Measurements from ENCODE around the gene AMH. TPM values are rescaled to one million over a fixed set of nuclear protein-coding genes. Genes with fewer than 3 reads are reported as not detected.
"Not testable (repeated sequence)": the region's sequence is repeated elsewhere in the genome, so short reads cannot be mapped to it uniquely, and the experiment has no call there.

AMH gene
- total RNA-seq, 2 experiments from 2014 or later, result 10.3 to 12.1 TPM

- Mint-ChIP-seq H3K4me3 (no peak overlapping the region), H3K36me3 (ENCODE audit: low read depth) (peaks cover 35% of the 10 kb centered on the region), H3K4me1 (ENCODE audit: low read depth) (peaks cover 38% of the 10 kb centered on the region), H3K9me3 (ENCODE audit: insufficient read depth) (no peaks in the 10 kb centered on the region), H3K27ac (no peak overlapping the region), H3K27me3 (ENCODE audit: low read depth) (no peaks in the 10 kb centered on the region)
- ChIA-PET POLR2A (interaction anchor here (0.6 to 1.0 kb wide), 3 partner anchors 10 to 1770 kb away, joined by 3 read pairs; no protein-coding TSS in a partner anchor), CTCF (interaction anchor here (0.7 to 2.5 kb wide), 7 partner anchors 13 to 335 kb away, joined by 3 to 15 read pairs (median 3); no protein-coding TSS in a partner anchor)
- ATAC-seq (no peak), DNase-seq (no peak)
Observed at GRCh38 chr19:2275588-2276428, 26.7 kb downstream of the AMH start.

- CTCF ChIA-PET, result interaction anchor here (0.7 kb wide), 1 partner anchor 13 kb away, joined by 3 read pairs; no protein-coding TSS in a partner anchor
- no peaks in the 10 kb centered on the region for H3K9me3 Mint-ChIP-seq (ENCODE audit: insufficient read depth)
- H3K27me3 Mint-ChIP-seq (ENCODE audit: low read depth), result no peaks in the 10 kb centered on the region
- H3K4me1 Mint-ChIP-seq (ENCODE audit: low read depth), result peaks cover 36% of the 10 kb centered on the region
- H3K27ac Mint-ChIP-seq, result no peak overlapping the region
- no peak overlapping the region for H3K4me3 Mint-ChIP-seq
- ATAC-seq (no peak), DNase-seq (no peak)
- peaks cover 31% of the 10 kb centered on the region for H3K36me3 Mint-ChIP-seq (ENCODE audit: low read depth)
- POLR2A ChIA-PET, result interaction anchor here (0.9 to 1.0 kb wide), 2 partner anchors 10 to 11 kb away, joined by 3 read pairs; no protein-coding TSS in a partner anchor
Observed at GRCh38 chr19:2276429-2276986, 27.4 kb downstream of the AMH start.

DNA sequence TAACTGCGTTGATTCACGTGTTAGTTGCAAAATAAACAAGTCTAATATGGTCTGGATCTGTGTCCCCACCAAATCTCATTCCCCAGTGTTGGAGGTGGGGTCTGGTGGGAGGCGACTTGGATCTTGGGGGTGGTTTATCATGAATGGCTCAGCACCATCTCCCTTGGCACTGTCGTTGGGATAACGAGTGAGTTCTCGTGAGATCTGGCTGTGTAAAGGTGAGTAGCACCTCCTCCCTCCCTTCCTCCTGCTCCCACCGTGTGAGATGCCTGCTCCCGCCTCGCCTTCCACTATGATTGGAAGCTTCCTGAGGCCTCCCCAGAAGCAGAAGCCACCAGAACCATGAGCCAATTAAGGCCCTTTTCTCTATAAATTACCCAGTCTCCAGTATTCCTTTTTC, 28.0 kb downstream of the AMH start:
- Mint-ChIP-seq H3K4me3 (no peak overlapping the region), H3K9me3 (ENCODE audit: insufficient read depth) (no peaks in the 10 kb centered on the region), H3K4me1 (ENCODE audit: low read depth) (peaks cover 37% of the 10 kb centered on the region), H3K36me3 (ENCODE audit: low read depth) (peaks cover 26% of the 10 kb centered on the region), H3K27ac (no peak overlapping the region), H3K27me3 (ENCODE audit: low read depth) (no peaks in the 10 kb centered on the region)
- ATAC-seq (no peak), DNase-seq (no peak)
- ChIA-PET CTCF (interaction anchor here (0.8 kb wide), 1 partner anchor 37 kb away, joined by 3 read pairs; no protein-coding TSS in a partner anchor), POLR2A (interaction anchor here (0.6 to 1.0 kb wide), 2 partner anchors 10 to 97 kb away, joined by 3 read pairs; no protein-coding TSS in a partner anchor)

- no peak for ATAC-seq
- ChIA-PET POLR2A (no interaction called here), CTCF (interaction anchor here (0.5 kb wide), 1 partner anchor 195 kb away, joined by 4 read pairs; no protein-coding TSS in a partner anchor)
- DNase-seq, result no peak
- Mint-ChIP-seq H3K4me1 (ENCODE audit: low read depth) (peaks cover 35% of the 10 kb centered on the region), H3K27ac (no peak overlapping the region), H3K27me3 (ENCODE audit: low read depth) (no peaks in the 10 kb centered on the region), H3K9me3 (ENCODE audit: insufficient read depth) (no peaks in the 10 kb centered on the region), H3K36me3 (ENCODE audit: low read depth) (peaks cover 16% of the 10 kb centered on the region), H3K4me3 (no peak overlapping the region)
Observed at GRCh38 chr19:2278459-2279158, 29.5 kb downstream of the AMH start.

GRCh38 chr19:2280633-2281264, 31.6 kb downstream of the AMH start:
- Mint-ChIP-seq H3K4me3 (no peak overlapping the region), H3K36me3 (ENCODE audit: low read depth) (peaks cover 4% of the 10 kb centered on the region), H3K27ac (no peak overlapping the region), H3K27me3 (ENCODE audit: low read depth) (no peaks in the 10 kb centered on the region), H3K9me3 (ENCODE audit: insufficient read depth) (no peaks in the 10 kb centered on the region), H3K4me1 (ENCODE audit: low read depth) (peaks cover 22% of the 10 kb centered on the region)
- DNase-seq (no peak), ATAC-seq (no peak)
- POLR2A ChIA-PET, result no interaction called here
- CTCF ChIA-PET, result interaction anchor here (0.7 kb wide), 1 partner anchor 21 kb away, joined by 5 read pairs; no protein-coding TSS in a partner anchor

GRCh38 chr19:2281265-2282061, 32.3 kb downstream of the AMH start:
- H3K4me3 Mint-ChIP-seq, result peak overlapping the region; percentile 66
- CTCF ChIA-PET, result interaction anchor here (0.7 to 1.0 kb wide), 2 partner anchors 22 to 46 kb away, joined by 3 to 5 read pairs; partner anchors contain the start of gene PLEKHJ1
- POLR2A ChIA-PET; H3K9me3 Mint-ChIP-seq (ENCODE audit: insufficient read depth); H3K36me3 Mint-ChIP-seq (ENCODE audit: low read depth); DNase-seq; ATAC-seq; H3K27me3 Mint-ChIP-seq (ENCODE audit: low read depth): not testable (repeated sequence)
- peak overlapping the region; percentile 57 for H3K27ac Mint-ChIP-seq
- peaks cover 22% of the 10 kb centered on the region for H3K4me1 Mint-ChIP-seq (ENCODE audit: low read depth)

DNA sequence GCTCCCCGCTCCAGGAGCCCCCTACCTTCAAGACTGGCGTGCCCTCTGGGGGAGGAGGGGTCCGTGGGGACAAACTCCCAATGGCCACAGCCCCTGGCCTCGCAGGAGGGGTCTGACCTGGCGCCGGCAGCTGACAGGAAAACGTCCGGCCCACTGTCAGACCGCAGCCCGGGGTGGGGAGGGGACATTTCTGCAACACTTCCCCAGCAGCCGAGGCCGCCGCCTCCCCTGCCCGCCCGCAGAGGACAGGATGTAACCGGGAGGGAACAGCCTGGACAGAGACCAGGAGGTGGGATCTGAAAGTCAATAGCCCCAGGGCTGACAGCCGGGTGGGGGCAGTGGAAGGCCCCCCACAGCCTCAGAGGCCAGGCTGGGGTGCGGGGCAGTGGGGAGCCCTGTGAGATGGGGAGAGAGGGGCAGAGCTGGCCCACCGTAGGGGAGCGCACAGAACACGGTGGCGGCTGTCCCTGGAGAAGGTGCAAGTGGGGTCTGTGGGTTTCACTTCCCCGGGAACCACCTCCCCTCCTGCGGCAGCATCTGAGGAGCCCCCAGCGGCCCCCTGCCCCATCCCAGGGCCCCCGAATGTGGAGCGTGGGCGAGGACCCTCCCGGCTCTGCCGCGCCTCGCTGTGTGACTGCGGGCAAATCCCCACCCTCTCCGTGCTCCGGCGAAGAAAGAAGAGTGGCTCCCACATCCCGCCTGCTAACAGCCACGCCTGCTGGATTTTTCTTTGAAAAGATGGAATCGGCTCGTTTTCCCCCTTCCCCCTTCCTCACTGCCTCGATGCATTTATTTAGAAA, 33.1 kb downstream of the AMH start, which contains the start of gene PEAK3:
TSS of gene PEAK3 (minus strand) at position 114 of the 800 bp plus-strand sequence. CDS start 1,244 bp downstream, outside the sequence.
- H3K27me3 Mint-ChIP-seq (ENCODE audit: low read depth), result no peaks in the 10 kb centered on the region
- ATAC-seq (peak; percentile 57), DNase-seq (peak; percentile 71)
- H3K36me3 Mint-ChIP-seq (ENCODE audit: low read depth), result peaks cover under 1% of the 10 kb centered on the region
- ChIA-PET POLR2A (interaction anchor here (0.9 kb wide), 1 partner anchor 11 kb away, joined by 3 read pairs; no protein-coding TSS in a partner anchor), CTCF (interaction anchor here (1.0 kb wide), 1 partner anchor 47 kb away, joined by 3 read pairs; the partner anchor contains the start of gene PLEKHJ1)
- peaks cover 20% of the 10 kb centered on the region for H3K4me1 Mint-ChIP-seq (ENCODE audit: low read depth)
- peak within 1 kb of the TSS; percentile 74 for H3K27ac Mint-ChIP-seq
- H3K4me3 Mint-ChIP-seq, result peak within 1 kb of the TSS; percentile 66
- no peaks in the 10 kb centered on the region for H3K9me3 Mint-ChIP-seq (ENCODE audit: insufficient read depth)

GRCh38 chr19:2282862-2283237, 33.7 kb downstream of the AMH start:
- Mint-ChIP-seq H3K36me3 (ENCODE audit: low read depth) (no peaks in the 10 kb centered on the region), H3K27me3 (ENCODE audit: low read depth) (no peaks in the 10 kb centered on the region), H3K4me3 (peak overlapping the region; percentile 40), H3K27ac (no peak overlapping the region), H3K9me3 (ENCODE audit: insufficient read depth) (no peaks in the 10 kb centered on the region), H3K4me1 (ENCODE audit: low read depth) (peaks cover 22% of the 10 kb centered on the region)
- no peak for ATAC-seq
- no peak for DNase-seq
- POLR2A ChIA-PET, result interaction anchor here (0.9 kb wide), 1 partner anchor 11 kb away, joined by 3 read pairs; no protein-coding TSS in a partner anchor
- CTCF ChIA-PET, result no interaction called here

DNA sequence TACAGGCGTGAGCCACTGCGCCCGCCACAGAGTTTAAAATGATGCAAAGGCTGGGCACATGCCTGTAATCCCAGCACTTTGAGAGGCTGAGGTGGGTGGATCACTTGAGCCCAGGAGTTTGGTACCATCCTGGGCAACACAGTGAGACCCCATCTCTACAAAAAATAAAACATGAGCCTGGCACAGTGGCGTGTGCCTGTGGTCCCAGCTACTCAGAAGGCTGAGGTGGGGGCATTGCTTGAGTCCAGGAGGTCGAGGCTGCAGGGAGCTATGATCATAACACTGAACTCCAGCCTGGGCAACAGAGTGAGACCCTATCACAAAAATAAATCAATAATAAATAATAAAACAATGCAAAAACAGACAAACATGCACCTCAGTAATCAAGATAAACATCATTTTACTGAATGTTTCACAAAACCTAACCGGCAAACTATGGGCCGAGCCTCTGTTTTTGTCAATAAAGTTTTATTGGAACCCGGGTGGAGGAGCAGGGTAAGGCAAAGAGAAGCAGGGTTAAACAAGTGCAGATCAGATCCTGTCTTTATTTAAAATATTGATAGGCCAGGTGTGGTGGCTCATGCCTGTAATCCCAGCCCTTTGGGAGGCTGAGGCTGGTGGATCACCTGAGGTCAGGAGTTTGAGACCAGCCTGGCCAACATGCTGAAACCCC, 34.8 kb downstream of the AMH start:
- H3K4me1 Mint-ChIP-seq (ENCODE audit: low read depth), result peaks cover 32% of the 10 kb centered on the region
- DNase-seq (no peak), ATAC-seq (no peak)
- no peaks in the 10 kb centered on the region for H3K9me3 Mint-ChIP-seq (ENCODE audit: insufficient read depth)
- no peak overlapping the region for H3K4me3 Mint-ChIP-seq
- no peaks in the 10 kb centered on the region for H3K36me3 Mint-ChIP-seq (ENCODE audit: low read depth)
- ChIA-PET CTCF (interaction anchor here (1.4 kb wide), 1 partner anchor 10 kb away, joined by 4 read pairs; no protein-coding TSS in a partner anchor), POLR2A (interaction anchor here (0.6 kb wide), 1 partner anchor 36 kb away, joined by 3 read pairs; no protein-coding TSS in a partner anchor)
- no peak overlapping the region for H3K27ac Mint-ChIP-seq
- peaks cover 2% of the 10 kb centered on the region for H3K27me3 Mint-ChIP-seq (ENCODE audit: low read depth)
